GM19043 (cell line): ENCODE results near the gene HORMAD2.
"Not testable (repeated sequence)": the region's sequence is repeated elsewhere in the genome, so short reads cannot be mapped to it uniquely, and the experiment has no call there.

Source experiments
- ATAC-seq: cut with Tn5 transposase; IDR thresholded peaks from one replicate; pipeline ENCODE4 v1.9.1; 2021; ENCODE audit warnings: low read depth; ENCODE audit not compliant: unreplicated experiment

HORMAD2 gene

DNA sequence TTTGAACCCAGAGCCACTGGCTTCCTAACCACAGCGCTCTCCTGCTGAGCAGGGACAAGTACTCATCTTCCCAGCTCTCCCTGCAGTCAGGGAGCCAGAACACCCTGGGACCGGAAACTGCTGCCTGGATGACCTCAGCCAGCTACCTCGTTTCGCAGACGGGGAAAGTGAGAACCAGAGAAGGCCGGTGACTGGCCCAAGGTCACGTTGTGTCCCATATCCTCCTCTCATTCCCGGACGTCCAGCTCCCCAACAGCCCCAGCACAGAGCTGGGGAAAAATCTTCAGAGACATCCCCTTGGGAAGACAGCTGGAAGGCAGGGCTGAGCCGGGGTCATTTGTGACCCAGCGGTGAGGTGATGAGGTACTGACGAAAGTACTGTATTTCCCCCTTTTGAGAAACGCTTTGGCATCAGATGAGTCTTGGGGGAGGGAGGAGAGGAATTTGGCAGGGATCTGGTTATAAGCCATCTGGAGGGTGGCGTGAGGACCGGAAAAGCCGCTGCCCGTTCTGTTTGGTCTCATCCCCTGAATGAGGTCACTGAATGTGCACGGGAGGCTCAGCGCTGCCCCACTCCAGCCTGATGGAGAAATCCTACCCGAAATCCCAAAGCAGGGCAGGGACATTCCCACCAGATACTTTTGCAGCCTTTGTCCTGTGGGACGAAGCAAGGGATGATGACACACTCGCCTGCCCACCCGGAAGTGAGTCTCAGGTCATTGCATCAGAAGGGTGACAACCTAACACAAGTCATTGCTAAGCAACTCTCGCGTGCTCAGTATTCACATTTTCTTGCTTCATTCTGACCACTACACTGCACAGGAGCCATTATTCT is 125.2 kb downstream of the HORMAD2 start:
- no peak for ATAC-seq

DNA sequence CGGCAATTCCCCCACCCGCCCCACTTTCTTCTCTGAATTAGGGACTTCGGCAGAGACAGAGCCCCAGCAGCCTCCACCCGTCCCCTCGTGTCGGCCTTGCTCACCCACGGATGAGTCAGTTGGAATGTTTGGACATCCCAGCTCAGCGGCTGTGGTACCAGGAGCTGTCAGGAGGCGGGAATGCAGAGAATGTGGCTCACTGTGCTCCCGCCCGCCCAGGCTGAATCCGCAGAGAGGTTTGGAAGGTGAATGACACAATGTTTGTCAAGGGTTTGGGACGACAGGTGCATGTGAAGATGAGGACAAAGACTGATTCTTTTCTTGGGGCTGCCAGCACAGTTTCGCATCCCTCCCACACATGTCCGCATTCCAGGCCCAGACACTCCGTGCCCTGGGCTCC is 126.7 kb downstream of the HORMAD2 start:
- no peak for ATAC-seq

DNA sequence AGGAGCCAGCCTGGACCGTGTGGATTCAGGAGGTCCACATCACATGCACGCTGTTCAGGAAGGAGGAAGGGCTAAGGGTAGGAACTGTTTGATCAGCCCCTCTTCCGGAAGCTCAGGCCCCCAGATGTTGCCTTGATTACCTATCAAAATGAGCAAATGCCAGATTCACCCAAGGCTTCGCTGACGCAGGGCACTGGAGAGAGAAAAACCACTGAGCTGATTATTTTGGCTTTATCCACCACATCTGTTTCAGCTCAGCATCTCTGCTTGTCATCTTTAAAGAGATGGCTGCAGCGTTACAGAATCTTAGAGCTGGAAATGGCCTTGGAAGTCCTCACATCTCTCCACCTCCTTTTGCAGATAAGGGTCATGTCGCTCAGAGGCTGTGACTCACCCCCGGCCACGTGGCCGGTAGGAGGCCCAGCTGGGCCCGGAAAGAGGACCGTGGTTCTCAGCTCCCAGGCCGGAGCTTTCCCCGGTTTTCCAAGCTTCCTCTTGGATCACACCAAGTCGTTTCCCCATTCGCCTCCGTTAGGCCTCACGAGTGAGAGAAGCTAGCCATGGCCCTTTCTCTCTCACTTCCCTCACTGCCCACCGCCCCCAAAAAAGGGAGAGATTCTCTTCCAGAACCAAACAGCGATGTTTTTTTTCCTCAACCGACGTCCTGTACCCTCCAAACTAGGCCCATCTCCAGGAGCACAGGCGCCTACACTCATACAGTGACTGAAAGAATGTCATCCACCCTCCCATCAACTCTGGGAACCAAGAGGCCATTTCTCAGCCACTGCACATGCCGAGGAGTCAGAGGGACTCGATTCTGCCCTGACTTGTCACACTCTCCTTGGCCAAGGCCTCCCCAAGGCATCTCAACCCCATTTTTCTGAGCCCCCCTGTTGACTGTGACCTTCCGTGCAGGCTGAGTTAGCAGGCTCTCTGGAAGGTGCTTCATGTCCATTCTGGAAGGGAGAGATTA is 128.7 kb downstream of the HORMAD2 start:
- ATAC-seq = no peak

DNA sequence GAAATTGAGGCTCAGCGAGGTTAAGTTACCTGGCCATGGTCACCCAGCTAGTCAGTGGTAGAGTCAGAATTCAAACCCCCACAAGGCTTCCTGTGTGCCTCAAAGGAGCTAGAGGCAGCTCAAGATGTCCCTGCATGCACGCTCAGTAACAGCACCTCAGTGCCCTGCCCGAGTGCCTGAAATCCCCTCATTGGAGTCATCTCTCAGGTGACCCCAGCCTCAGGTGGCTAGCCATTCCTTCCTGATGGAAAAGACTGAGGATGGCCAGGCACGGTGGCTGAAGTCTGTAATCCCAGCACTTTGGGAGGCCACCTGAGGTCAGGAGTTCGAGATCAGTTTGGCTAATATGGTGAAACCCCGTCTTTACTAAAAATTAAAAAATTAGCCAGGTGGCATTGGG is 129.4 kb downstream of the HORMAD2 start:
- ATAC-seq = no peak

DNA sequence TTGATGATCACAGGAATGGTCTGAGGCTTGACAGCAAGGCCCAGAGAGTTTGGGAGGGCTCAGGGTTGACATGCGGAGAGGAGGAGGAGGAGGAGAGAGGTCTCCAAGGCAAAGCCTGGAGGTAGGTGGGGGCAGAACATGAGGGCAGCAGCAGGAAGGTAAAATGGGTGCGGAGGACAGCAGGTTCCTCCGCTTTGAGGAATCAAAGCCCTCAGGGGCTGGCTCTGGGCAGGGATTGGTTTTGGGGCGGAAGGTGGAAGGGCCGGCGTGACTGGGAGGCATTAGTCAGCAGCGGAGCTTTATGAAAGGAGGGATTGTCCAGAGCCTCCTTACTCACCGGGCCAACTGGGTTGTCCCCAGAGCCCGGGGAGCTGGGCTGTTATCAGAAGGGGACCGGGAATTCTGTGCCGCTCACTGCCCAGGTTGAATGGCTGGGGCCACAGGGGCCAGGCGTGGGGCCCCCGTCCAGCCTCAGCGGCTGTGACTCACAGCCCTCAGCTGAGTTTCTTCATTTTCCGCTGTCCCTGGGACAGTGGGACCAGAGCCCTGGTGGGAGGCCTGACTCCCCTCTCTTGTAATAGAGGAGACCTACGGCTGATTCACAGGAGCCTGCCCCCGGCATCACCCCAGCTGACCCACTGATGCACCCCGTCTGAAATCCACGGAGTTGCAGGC is 130.1 kb downstream of the HORMAD2 start:
- ATAC-seq = no peak

DNA sequence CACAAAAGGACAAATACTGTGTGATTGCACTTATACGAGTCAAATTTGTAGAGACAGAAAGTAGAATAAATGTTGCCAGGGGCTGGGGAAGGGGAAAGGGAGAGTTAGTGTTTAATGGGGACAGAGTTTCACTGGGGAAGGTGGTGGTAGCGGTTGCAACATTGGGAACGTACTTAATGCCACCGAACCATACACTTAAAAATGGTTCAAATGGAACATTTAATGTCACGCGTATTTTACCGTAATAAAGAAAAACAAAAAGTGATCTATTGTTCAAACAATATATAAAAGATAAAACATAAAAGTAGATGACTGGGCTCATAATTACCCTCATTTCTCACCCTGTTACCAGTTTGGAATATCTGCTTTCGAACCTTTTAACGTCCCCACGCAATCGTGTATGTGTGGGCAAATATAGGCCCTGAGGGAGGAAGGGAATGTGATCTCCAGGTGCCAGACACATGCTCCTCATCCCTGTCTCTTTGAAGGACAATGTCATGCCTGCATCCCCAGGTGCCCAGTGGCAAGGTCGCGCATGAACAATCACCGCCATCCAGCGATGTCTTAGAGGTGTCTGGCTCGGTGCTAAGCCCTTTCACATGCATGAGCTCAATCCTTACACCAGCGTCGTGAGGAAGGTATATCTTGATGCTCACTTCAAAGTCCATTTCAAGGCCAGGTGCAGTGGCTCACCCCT is 131.0 kb downstream of the HORMAD2 start:
- no peak for ATAC-seq

DNA sequence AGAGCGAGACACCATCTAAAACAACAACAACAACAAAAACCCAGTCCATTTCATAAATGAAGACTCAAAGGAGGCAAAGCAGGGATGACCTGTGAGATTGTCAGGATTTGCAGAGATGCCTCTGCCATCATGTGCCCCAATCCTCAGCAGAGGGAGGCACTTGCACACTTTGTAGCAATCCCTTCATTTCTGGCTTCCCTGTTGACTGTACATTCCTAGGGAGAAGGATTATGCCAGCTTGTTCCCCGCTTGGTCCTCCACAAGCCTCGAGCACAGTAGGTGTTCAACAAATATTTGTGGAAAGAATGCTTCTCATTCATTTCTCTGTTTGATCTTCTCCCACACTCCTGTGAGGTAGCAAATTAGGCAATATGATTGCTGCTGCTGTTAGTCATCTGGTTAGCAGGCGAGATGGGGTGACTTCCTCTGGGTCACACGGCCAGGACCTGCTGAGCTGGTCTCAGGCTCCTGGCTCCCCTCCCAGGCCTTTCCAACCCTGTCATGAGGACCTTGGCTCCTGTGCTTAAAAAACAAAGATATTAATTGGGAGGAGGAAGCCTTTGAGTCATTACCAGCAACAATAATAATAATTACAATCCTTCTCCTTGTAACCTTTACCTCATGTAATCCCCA is 132.2 kb downstream of the HORMAD2 start:
- no peak for ATAC-seq

DNA sequence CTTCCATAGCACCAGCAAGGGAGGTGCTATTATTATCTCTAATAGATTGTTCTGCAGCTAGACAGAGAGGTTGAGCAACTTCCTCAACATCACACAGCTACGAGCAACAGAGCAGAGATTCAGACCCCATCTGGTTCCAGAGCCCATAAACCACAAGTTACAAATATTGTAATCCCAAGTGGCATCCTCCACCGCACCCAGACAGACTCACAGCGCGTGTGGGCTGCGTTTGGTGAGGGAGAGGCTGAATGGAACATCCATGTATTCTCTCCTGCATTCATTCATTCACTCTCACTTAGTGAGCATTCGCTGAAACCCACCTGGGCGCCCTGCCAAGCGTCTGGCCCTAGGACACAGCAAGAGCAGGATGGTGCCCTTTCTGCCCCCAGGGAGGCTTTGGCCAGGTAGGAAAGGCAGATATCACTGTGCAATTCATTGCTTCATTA is 132.8 kb downstream of the HORMAD2 start:
- no peak for ATAC-seq

DNA sequence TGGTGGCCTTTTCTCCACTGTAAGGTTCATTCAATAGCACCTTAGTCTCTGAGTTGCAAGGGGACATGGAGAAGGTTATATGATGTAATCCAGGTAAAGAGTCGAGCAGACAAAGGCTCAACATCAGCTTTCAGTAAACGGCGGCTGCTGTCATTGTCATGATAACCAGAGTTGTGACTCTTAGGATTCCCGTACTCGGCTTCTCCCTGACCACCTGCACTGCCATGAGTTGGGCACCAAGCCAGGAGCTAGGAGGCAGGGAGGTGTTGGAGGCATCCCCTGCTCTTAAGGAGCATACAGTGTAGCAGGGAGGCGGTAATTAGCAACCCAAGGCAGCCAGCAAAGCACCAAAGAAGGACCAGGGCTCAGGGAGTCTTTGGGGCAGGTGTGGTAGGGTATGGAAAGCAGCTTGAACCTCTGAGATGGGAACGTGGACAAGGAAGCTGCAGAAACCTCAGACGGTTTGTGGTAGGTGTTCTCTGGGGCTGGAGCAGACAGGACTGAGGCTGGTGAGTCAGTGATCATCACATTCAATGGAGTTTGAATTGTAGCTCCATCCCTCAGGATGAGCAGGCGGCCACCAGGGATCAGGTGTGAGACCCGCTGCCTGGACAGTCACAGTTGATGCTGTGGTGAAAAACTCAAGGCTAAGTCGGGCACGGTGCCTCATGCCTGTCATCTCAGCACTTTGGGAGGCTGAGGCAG is 134.6 kb downstream of the HORMAD2 start:
- ATAC-seq = no peak

DNA sequence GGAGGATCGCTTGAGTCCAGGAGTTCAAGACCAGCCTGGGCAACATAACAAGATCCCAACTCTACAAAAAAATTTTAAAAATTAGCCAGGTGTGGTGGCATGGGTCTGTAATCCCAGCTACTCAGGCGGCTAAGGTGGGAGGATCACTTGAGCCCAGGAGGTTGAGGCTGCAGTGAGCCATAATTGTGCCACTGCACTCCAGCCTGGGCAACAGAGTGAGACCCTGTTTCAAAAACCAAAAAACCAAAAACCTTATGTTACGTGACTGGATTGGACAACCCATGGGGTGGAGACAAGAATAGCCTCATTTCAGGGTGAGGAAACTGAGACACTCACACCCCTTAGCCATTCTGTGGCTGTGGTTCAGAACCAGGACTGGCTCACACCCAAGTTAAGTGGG is 136.0 kb downstream of the HORMAD2 start:
- not testable (repeated sequence) for ATAC-seq

DNA sequence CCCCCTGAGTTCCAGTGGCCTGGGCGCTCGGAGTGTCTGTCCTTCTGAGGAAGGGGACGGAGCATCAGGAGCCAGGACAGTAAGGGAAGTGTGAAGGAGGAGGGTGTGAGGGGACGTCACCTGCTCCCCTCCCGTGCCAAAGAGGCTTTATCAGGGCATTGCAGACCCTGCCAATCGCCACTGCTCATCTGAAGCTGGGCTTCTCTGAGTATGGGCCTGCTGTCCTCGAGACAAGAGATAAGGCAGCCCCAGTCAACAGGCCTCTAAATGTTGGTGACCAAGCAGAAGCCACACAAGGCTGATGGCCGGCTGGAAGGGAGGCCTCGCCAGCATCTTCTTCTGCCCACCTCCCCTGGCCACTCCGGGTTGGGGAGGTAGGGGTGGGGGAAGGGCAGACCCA is 136.4 kb downstream of the HORMAD2 start:
- ATAC-seq = no peak

DNA sequence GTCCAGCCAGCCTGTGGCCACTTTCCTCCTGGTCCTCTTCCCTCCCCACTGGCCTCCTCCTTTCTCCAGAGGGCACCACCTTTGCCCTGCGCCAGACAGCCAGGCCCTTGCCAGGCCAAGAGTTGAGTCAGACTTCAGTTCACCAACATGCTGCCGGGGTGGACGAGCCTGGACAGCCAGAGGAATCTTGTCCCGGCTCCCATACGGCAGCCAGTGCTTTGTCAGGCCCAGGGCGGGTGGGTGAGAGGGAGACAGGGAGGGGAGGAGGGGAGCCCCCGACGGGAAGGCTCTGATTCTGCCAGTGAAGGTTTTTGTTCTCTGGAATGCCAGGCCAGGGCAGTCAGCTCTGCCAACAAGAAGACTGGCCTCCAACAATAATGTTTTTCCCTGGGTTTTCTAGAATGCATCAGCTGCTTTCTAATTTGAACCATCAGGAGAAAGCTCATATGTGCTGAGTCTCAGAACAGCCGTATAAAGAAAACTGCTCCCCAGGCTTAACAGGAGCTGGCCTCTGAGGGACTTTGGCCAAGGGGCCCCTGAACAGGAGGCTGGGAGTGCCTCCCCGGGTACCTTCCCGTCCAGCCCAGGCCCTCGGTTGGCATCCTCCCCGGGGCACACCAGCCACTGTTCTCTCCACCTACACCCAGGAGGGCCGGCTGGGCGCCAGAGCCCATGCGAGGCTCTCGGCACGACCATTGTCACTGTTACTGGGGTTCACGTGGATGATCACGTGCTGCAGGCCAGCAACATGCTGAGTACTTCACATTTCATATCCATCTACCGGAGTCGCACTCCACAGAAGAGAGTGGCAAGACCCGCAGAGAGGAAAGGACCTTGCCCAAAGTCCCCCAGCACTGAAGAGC is 137.7 kb downstream of the HORMAD2 start:
- ATAC-seq = no peak

DNA sequence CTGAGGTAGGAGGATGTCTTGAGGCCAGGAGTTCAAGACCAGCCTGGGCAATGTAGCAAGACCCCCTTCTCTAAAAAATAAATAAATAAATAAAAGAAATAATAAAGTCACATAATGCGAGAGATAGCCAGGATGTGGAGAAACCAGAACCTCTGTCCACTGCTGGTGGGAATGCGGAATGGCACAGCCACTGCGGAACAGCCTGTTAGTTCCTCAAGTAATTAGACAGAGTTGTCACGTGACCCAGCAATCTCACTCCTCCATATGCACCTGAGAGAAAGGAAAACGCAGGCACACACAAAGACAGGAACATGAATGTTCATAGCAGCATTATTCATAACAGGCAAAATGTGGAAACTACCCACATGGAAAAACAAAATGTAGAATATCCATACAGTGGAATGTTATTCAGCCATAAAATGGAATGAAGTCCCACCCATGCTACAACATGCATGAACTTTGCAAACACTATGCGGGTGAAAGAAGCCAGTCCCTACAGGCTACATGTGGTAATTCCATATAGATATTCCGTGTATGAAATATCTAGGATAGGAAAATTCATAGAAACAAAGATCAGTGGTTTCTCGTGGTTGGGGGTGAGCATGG is 138.9 kb downstream of the HORMAD2 start:
- ATAC-seq = no peak

DNA sequence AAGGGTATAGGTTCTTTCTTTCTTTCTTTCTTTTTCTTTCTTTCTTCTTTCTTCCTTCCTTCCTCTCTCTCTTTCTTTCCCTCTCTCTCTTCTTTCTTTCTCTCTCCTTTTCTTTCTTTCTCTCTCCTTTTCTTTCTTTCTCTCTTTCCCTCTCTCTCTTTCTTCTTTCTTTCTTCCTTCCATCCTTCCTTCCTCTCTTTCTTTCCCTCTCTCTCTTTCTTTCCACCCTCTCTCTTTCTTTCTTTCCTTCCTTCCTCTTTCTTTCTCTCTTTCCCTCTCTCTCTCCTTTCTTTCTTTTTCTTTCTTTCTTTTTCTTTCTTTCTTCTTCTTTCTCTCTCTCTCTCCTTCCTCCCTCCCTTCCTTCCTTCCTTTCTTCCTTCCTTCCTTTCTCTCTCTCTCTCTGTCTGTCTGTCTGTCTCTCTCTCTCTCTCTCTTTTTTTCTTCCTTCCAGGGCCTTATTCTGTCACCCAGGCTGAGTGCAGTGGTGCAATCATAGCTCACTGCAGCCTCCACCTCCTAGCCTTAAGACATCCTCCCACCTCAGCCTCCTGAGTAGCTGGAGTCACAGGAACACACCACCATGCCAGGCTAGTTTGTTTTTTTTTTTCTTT is 139.5 kb downstream of the HORMAD2 start:
- no peak for ATAC-seq

DNA sequence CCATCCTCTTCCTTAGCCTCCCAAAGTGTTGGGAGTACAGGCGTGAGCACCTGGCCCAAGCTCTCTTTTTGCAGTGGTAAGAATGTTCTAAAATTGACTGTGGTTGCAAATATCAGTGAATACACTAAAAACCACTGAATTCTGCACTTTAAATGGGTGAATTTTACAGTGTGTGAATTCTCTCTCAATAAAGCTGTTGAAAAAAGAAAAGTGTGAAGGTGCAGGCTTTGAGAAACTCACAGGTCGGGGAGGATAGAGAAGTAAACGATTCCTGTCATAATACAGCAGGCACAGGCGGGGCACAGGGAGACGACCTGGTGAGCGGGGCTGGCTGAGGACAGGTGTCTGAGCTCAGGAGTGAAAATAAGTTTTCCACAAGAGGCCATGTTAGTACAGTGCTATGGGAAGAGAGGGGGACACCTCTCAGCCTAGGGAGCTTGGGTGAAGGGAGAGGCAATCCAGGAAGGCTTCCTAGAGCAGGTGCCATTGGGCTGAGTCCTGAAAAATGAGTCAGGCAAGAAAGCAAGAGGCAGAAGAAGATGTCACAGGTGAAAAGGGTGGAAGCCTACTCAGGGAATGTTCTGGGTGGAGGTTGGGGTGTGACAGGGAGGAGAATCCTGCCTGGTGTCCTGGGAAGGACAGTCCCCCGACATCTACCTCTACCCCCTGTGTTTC is 140.2 kb downstream of the HORMAD2 start:
- no peak for ATAC-seq

DNA sequence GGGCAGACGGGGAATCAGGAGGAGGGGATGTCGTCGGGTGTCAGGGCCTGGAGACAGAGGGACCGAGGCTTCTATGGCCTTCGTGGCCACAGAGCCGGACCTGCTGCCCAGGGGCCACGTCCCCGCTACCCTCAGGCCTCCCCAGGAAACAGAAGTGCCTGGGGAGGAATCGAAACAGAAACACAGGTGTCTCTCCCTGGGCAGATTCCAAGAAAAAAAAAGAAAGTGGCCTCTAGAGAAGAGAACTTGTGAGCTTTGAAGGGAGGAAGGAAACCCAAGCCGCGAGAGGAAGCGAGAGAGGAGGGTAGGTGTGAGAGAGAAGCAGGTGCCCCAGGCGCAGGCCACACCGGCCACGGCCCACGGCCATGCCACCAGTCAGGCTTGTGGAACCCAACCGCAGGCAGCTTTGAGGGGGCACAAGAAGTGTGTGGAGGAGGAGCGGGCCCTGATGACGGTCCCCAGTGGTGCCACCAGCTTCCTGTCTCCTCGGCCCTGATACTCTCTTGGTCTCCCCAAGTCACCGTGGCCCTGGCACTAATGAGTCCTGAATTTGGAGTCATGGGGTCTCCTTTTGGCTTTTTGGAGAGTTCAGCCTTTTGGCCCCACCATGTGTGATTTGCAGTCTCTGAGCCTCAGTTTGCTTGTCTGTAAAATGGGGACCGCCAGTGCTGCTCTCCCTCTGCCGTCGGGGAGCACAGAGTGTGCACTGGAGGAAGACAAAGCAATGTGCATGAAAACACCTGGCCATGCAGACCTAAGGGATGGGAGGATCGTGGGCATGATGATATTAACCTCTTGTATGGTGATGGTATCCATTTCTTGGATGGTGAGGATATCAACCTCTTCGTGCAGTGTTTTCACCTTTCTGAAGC is 141.1 kb downstream of the HORMAD2 start:
- no peak for ATAC-seq
